C1 segment of cervical spinal cord (tissue), 14 donors: ENCODE data around the gene ZNF274.
"Not testable (repeated sequence)": the region's sequence is repeated elsewhere in the genome, so short reads cannot be mapped to it uniquely, and the experiment has no call there.

Experiments
- DNase-seq, 14 donors: peaks; one replicate each; lab custom pipeline; 2025; lab: John Stamatoyannopoulos, UW

ZNF274 gene

GRCh38 chr19:58182989-58183816 is at the start of gene ZNF274:
TSS of gene ZNF274 (plus strand) at chr19:58183061. CDS start at chr19:58183966, 905 bp downstream.
- DNase-seq, result peak; percentile 74 to 97 (median 90)

GRCh38 chr19:58134244-58134643 is 48.6 kb upstream of the ZNF274 start:
- no peak for DNase-seq

GRCh38 chr19:58145849-58146248 is 37.0 kb upstream of the ZNF274 start:
- DNase-seq, result no peak

- not testable (repeated sequence) for DNase-seq
These were observed 35.4 kb upstream of the ZNF274 start for GRCh38 chr19:58147475-58147874.

- peak; percentile 16 to 90 (median 74) for DNase-seq
These were observed 32.4 kb upstream of the ZNF274 start, which contains the start of gene ZNF329 for GRCh38 chr19:58150328-58150921. TSS of gene ZNF329 (minus strand) at chr19:58150789. CDS start at chr19:58129503, 21,286 bp downstream.

- DNase-seq, result no peak
These were observed 29.5 kb upstream of the ZNF274 start for GRCh38 chr19:58153386-58153785.

GRCh38 chr19:58154287-58154678 is 28.6 kb upstream of the ZNF274 start:
- peak in 10 of 14 donors; percentile 1 to 47 (median 28) for DNase-seq

- peak; percentile 65 to 97 (median 92) for DNase-seq
These were observed 27.9 kb upstream of the ZNF274 start for GRCh38 chr19:58154679-58155648.

GRCh38 chr19:58157045-58157728 is 25.7 kb upstream of the ZNF274 start:
- no peak for DNase-seq

GRCh38 chr19:58166268-58166667 is 16.6 kb upstream of the ZNF274 start:
- no peak for DNase-seq

- DNase-seq, result no peak
These were observed 16.1 kb upstream of the ZNF274 start for GRCh38 chr19:58166708-58167280.

- no peak for DNase-seq
These were observed 12.0 kb upstream of the ZNF274 start for GRCh38 chr19:58170860-58171259.

- peak in 1 of 14 donors; percentile 11 for DNase-seq
These were observed 822 bp upstream of the ZNF274 start for GRCh38 chr19:58181902-58182576.

- no peak for DNase-seq
These were observed 278 bp upstream of the ZNF274 start for GRCh38 chr19:58182577-58182988.

GRCh38 chr19:58183817-58184215 is 955 bp downstream of the ZNF274 start:
- no peak for DNase-seq

GRCh38 chr19:58196901-58197616 is 14.2 kb downstream of the ZNF274 start:
- no peak for DNase-seq

- DNase-seq, result no peak
These were observed 21.1 kb downstream of the ZNF274 start for GRCh38 chr19:58203814-58204475.

GRCh38 chr19:58204566-58204965 is 21.7 kb downstream of the ZNF274 start:
- no peak for DNase-seq

- DNase-seq, result no peak
These were observed 26.7 kb downstream of the ZNF274 start for GRCh38 chr19:58209577-58209976.
